Measurements from ENCODE around the gene PPP1R9A. TPM values are rescaled to one million over a fixed set of nuclear protein-coding genes. Genes with fewer than 3 reads are reported as not detected.

Gene PPP1R9A
- polyA plus RNA-seq, 3 donors: not detected

- intact Hi-C loops (cut with micrococcal nuclease): no loop called here
- WGBS (ENCODE audit: insufficient coverage): no CpG with 5 or more reads among the region's 2 CpGs
- no peak overlapping the region for H3K4me2 ChIP-seq (replicated peaks; ENCODE audit: extremely low read depth, low read length, poor library complexity, severe bottlenecking)
Observed at GRCh38 chr7:94890216-94890615, 17.2 kb upstream of the PPP1R9A start.

GRCh38 chr7:94893661-94894060, 13.7 kb upstream of the PPP1R9A start:
- H3K79me2 ChIP-seq (ENCODE audit: insufficient read depth, low read length): no peaks in the 10 kb centered on the region
- Mint-ChIP-seq H3K36me3 (no peaks in the 10 kb centered on the region), H3K27ac (no peak overlapping the region), H3K4me1 (no peaks in the 10 kb centered on the region), H3K27me3 (ENCODE audit: low read depth in 3 of 3) (peaks cover 0 to 2% (median 0%) of the 10 kb centered on the region in 3 donors), H3K4me3 (no peak overlapping the region), H3K9me3 (peaks cover 0 to 3% (median 0%) of the 10 kb centered on the region in 7 donors)
- H3K4me2 ChIP-seq (replicated peaks; ENCODE audit: extremely low read depth, low read length, poor library complexity, severe bottlenecking): no peak overlapping the region
- H3K36me3 ChIP-seq (replicated peaks in 1 of 2; ENCODE audit: control insufficient read depth in 1 of 2, insufficient read depth in 2 of 2, low read length in 2 of 2): no peaks in the 10 kb centered on the region
- no peak overlapping the region for H3K4me3 ChIP-seq (replicated peaks in 1 of 3; ENCODE audit: low read depth in 2 of 3, low read length in 3 of 3)
- intact Hi-C loops (cut with micrococcal nuclease): no loop called here
- H3K27me3 ChIP-seq (ENCODE audit: control insufficient read depth in 2 of 2, insufficient read depth in 2 of 2, low read length in 2 of 2): no peaks in the 10 kb centered on the region
- no peak overlapping the region for H3K9ac ChIP-seq (ENCODE audit: insufficient read depth, low read length, poor library complexity, severe bottlenecking)
- WGBS (ENCODE audit: insufficient coverage): 100% methylated on average over 3 of the region's 6 CpGs
- TF ChIP-seq CTCF (IDR thresholded peaks at IDR 0.05): no peak
- no peaks in the 10 kb centered on the region for H3K9me3 ChIP-seq (replicated peaks in 1 of 2; ENCODE audit: control insufficient read depth in 1 of 2, insufficient read depth in 1 of 2, low read length in 2 of 2)
- DNase-seq: no peak
- H3K27ac ChIP-seq (ENCODE audit: low read depth in 1 of 2, low read length in 2 of 2): no peak overlapping the region
- H4K20me1 ChIP-seq (ENCODE audit: insufficient read depth, low read length): no peaks in the 10 kb centered on the region
- no peak overlapping the region for H2AFZ ChIP-seq (ENCODE audit: insufficient read depth, low read depth, low read length, poor library complexity, severe bottlenecking)
- no peaks in the 10 kb centered on the region for H3K4me1 ChIP-seq (ENCODE audit: control insufficient read depth in 1 of 2, insufficient read depth in 2 of 2, low read length in 2 of 2)

More at GRCh38 chr7:94890216-94890615, 17.2 kb upstream of the PPP1R9A start:
- Histone ChIP-seq H4K20me1 (ENCODE audit: insufficient read depth, low read length) (no peaks in the 10 kb centered on the region), H3K27me3 (ENCODE audit: control insufficient read depth in 2 of 2, insufficient read depth in 2 of 2, low read length in 2 of 2) (no peaks in the 10 kb centered on the region), H3K36me3 (replicated peaks in 1 of 2; ENCODE audit: control insufficient read depth in 1 of 2, insufficient read depth in 2 of 2, low read length in 2 of 2) (no peaks in the 10 kb centered on the region), H3K4me3 (replicated peaks in 1 of 3; ENCODE audit: low read depth in 2 of 3, low read length in 3 of 3) (no peak overlapping the region), H3K27ac (ENCODE audit: low read depth in 1 of 2, low read length in 2 of 2) (no peak overlapping the region), H2AFZ (ENCODE audit: insufficient read depth, low read depth, low read length, poor library complexity, severe bottlenecking) (no peak overlapping the region), H3K9ac (ENCODE audit: insufficient read depth, low read length, poor library complexity, severe bottlenecking) (no peak overlapping the region), H3K79me2 (ENCODE audit: insufficient read depth, low read length) (no peaks in the 10 kb centered on the region), H3K9me3 (replicated peaks in 1 of 2; ENCODE audit: control insufficient read depth in 1 of 2, insufficient read depth in 1 of 2, low read length in 2 of 2) (peaks cover 0 to 2% of the 10 kb centered on the region in 2 donors), H3K4me1 (ENCODE audit: control insufficient read depth in 1 of 2, insufficient read depth in 2 of 2, low read length in 2 of 2) (no peaks in the 10 kb centered on the region)
- DNase-seq: no peak
- Mint-ChIP-seq H3K4me3 (no peak overlapping the region), H3K9me3 (peaks cover 0 to 4% (median 2%) of the 10 kb centered on the region in 7 donors), H3K27ac (no peak overlapping the region), H3K36me3 (no peaks in the 10 kb centered on the region), H3K27me3 (ENCODE audit: low read depth in 3 of 3) (peaks cover 0 to 2% (median 0%) of the 10 kb centered on the region in 3 donors), H3K4me1 (no peaks in the 10 kb centered on the region)
- TF ChIP-seq CTCF (IDR thresholded peaks at IDR 0.05): no peak
